COLO668 (cell line): ENCODE measurements around the gene COL4A2.

ENCODE experiments used
- DNase-seq: peaks from one replicate; lab custom pipeline; 2025; ENCODE audit not compliant: unreplicated experiment; lab: John Stamatoyannopoulos, UW

COL4A2 gene

DNA sequence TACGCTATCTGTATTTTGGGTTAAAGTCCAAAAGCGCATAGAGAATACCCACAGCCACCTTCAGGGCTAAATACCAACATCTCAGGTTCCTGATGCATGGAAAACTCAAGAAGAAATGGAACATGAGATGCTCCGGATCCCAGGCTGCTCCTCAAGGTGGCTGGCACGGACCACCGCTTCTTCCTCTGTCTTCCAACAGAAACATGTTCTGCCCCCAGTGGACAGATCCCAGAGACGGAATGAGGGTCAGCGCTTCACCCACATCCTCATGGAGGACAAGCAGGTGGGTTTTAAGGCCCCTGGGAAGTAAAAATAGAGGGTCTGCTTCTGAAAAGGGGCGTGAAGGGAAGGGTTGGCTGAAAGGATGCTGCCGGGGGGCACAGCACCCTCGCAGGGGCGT, 17.4 kb upstream of the COL4A2 start:
- no peak for DNase-seq

DNA sequence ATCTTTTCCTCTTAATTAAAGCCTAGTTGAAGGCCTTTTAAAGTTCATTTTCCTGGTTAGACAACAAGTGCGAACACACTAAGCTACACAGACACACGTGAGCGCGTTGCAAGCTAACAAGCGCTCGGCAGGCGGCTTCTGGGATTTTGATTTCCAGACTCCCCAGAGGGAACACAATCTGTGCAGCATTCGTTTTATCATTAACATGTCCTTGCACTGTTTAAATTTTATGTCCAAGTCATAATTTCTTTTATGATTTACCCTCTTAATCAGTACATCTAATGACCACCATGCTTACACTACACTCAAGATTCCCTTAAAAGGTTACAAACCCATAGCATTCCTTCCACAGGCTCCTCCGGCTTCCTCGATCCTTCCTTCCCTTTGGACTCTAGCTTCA, 16.9 kb upstream of the COL4A2 start:
- DNase-seq: no peak

DNA sequence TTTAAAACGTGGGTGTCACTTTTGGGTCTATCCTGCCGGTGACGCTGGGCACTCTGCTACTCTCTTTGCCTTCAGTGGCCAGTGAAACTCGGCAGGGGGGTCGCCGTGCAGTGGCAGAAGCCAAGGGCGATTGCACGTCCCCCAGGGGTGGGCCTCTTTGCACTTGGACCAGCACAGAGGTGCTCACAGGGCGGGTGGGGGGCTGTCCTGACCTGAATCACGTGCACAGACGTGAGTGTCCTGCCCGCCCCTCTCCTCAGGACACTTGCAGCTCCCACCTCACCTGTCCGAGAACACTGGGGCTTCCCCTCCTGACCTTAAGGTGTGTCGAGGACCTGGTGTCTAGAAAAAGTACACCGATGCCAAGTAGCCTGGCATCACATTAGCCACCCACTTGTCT, 16.3 kb upstream of the COL4A2 start:
- DNase-seq: no peak

DNA sequence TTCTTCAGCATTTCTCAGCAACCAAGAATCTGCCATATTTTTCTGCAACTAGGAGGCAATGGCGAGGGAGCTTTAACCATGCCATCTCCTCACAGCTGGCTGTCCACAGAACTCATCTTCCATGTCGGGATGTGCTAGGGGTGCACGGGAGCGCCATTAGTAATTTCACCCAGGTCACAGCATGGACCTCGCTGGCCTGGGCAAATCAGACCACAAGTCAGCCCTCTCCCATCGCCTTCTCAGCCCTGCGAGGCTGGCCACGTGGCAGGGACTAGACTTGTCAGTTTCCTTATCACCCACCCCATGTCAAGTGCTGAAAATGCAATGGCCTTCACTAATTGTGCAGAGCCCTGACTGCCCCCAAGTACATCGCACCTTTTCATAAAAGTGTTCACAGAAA, 15.8 kb upstream of the COL4A2 start:
- no peak for DNase-seq

DNA sequence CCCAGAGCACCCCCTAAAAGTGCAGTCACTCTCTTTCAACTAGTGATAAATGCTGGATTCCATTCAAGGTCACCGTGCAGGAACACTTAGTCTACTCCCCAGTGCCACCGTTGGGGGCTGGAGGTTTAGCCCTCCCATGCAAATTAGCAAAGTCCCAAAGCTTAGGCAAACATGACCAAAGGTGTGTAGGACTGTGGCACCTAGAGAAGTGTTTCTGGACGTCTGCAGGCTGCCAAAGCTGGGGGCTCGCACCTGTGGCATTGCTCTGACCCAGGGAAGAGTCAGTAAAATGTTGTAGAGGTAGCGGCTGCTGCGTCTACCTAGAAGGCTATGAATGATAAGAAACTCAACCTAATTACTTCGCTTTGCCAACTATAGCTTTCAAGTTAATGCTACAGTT, 14.0 kb upstream of the COL4A2 start:
- no peak for DNase-seq

DNA sequence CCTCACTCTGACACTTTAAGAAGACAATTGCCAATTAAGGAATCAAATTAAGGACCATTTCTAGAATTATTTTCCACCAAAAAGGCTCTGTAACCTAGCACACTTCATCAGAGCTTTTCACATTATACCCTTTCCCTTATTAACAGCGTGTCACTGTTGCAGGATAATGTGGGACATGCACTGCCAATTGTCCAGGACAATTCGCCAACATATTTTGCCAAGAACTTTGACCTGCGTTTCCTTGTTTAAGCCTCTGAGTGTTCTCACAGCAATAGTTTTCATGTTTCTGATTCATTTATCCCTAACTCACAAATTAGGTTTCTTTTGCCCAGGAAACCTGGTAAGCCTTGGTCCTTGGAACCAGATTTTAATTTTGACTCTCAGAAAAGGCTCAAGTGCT, 13.4 kb upstream of the COL4A2 start:
- no peak for DNase-seq

DNA sequence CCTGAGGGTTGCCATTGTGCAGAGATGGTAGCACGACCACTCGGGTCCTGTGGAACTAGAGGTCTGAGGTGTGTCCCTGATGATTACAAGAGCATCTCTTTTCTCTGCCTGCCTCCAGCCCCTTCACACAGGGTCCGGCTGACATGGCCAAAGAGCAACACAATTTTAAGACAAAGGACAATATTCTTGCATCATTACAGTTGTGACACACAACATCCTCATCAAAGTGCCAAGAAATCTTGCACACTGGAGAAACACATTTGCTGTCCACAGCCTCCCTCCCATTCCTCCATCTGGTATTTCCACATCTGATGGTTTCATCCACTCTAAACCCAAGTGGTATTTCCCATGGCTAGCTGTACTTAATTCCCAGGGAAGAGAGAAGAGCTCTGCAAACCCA, 12.9 kb upstream of the COL4A2 start:
- DNase-seq: no peak

DNA sequence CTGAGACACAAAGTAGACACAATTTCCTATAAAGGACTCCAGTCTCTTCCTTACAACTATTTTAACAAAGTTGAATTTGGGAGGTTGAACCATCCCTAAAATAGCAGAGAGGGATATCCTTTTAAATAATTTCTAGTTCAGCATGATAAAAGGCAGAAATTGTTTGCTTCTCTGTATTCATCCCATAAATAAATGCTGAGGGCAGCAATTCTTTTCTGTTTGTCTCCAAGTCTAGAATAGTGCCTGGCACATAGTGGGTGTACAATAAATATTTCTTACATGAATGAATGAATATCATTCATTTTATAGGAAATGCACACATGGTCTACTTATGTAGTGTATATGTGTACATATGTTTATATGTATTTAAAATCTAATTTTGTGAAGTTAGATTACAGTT, 12.5 kb upstream of the COL4A2 start:
- no peak for DNase-seq

DNA sequence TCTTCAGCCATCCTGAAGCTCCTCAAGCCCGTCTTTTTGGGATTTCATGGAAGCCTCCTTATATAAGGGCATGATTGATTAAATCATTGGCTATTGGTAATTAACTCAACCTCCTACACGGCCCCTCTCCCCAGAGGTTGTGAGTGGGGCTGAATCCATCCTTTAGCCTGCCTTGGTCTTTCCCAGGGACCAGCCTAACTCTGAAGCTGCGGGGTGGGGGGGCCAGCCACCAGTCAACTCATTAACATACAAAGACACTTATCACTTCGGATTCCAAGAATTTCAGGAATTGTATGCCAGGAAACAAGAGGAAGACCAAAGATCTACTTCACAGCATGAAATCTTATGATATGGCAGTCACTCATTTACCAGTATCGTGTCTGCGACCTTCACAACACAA, 10.1 kb upstream of the COL4A2 start:
- no peak for DNase-seq

DNA sequence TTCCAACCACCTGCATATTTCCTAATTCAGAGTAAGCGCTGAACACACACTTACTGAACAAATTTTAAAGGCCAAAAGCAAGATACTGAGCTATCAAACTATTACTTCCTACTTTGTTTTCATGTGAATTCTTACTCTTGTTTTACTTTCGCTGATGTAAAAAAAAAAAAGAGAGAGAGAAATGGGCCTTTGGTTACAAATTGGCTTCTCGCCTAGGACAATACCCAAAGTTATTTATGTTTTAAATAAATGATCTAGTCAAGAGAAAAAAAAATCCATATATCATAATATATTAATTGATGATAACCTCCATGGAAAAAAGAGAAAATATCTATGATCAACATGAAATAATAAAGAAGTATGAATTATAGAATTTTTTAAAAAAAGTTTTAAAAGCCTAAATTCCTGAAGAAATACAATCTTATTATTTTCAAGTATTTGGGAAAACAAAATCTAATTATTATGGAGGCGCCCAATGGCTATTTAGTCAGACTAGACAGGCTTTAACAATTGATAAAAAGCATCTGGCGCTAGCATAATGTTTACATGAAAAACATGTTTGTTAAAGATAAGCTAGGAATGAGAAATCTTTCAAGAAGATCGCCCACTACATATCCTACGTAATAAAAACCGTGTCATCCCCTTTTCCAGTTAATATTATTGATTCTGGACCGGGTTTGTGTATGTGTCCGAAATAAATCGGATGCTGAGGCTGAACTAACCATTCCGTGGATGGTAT, 9.1 kb upstream of the COL4A2 start:
- no peak for DNase-seq

DNA sequence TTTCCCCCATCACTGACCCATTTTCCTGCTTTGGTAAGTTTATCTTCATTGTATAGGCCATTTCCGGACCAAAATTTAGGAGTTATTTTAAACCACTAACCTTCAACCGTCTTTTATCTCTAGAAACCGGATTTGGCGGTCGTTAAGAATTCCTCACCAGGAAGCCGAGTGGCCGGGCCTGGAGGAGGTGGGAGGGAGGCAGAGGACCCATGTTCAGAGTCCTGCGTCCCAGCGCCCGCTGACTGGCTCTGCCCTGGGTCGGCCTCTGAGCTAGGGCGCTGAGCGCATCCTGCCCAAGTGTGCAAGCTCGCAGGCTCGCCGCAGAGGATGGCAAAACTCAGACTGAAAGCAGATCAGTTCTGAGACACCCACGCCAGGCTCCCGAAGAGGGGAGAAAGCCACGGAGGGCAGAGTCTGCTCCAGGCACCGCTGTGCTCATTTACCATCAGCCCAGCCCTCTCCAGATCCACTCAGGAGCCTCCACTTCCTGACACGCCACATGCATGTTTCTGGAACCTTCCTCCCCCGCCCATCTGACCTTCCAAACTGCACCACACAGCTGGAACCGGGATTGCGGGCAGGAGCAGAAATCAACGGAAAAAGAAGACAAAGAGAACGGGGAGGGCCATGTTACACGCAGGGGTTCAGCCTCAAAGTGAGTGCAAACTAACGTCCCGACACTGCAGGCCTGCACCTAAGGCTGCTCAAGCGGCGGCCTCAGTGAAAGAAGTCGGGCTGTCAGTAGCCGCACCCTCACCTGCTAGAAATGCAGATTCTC, 8.4 kb upstream of the COL4A2 start:
- DNase-seq: no peak

DNA sequence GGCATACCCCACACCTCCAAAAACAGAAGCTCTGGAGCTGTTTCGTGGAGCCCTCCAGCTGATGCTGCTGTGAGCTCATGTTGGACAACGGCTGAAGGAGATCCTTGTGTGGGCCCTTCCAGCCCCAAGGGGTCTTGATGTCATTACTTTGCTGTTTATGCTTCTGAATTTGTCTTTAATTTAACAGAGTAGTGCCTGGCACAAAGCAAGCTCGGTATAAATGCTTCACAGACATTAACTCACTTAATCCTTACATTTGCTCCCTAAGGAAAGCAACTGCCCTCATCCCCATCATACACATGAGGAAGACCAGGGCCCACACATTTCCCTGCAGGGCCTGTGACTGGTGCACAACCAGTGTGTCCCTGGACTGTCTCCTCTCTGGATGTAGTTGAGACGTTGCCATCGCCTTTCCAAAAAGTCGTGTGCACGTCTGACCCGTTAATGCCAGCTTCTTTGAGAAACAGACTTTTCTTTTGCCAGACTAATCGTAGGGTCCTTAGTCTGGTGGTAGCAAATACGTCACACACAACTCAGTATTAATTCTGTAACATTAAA, 7.7 kb upstream of the COL4A2 start:
- no peak for DNase-seq

DNA sequence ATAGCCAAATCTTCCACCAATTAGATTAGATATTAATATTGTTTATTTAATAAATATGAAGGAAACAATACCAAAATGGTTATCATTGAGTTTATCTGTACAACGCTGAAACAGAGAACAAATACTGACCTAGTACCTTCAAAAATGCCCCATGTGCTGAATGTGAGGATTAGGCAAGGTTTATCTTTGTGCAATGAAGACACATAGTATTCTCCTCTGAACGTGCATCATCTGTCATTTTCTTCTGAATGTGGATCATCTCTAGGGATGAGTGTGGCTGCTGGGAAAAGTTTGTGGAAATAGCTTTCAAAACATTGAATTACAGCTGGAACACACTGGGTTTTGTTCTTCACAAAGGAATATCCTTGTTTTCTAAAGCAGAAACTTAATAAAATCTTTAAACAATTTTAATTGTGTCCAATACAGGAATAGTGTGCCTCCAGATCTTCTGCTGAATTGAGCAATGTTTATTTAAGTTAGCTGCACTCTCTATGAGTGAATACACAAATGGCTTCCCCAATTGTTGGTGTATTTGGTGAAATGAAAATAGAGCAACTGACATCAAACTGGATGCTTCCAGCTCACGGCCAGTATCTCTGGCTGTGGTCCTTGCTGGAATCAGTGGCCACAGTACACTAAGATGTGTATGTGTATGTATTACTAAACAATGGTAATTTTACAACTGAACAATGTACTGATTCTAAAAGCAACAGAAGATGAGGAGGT, 6.8 kb upstream of the COL4A2 start:
- no peak for DNase-seq

DNA sequence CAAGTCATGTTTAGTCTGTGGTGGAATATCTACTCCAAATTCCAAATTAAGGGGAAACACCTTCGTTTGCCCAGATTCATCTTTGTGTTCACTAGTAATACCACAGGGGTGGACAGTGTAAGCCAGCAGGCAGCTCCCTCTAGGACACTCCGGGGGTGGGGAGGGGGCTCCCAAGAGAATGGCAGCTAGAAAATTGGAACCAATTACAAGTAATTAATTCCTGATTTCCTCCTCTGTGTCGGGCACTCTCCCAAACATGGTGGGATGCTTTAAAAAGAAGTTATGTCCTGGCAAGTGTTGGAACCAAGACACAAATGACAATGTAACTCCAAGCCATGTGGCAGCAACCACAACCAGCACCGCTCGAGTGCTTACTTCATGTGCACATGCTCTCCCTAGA, 6.0 kb upstream of the COL4A2 start:
- DNase-seq: no peak

DNA sequence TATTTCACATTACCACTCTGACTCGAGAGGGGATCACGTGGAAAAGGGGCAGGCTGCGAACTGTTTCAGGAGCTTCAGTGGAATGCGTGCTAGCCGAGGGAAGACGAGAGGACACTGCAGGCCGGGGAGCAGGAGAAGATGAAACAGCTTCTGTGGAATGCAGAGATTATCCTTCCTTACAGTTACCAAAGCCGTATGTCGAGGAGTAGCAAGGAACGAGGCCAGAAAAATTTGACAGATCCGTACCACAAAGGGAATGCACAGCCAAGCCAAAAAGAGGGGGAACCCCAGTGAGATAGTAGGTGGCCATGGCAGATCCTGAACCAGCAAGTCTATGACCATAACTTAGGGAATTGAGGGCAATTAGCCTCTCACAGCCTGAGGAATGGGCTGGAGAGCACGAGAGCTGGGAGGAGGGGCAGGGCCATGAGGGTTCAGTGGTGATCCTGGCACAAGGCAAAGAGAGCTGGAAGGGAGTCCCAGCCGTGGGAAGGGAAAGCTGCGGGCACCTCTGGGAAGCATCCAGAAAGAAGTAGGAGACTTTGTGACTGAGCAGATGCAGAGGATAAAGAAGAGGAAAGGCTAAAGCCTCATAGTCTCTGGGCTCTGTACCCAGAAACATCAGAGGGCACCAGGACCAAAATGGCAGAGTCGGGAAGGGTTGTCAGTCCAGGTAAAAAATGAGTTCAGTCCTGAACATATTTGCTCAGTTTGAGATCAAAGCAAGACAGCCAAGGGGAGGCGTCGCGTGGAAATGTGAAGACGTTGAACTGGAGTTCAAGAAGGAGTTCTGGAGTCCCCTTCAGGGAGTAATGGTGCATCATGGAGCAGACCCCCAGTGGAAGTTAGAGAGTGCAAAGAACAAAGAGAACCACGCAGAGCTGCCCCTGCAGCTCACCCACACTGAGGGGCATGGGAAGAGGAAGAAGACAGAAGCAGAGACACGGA, 5.2 kb upstream of the COL4A2 start:
- DNase-seq: no peak

DNA sequence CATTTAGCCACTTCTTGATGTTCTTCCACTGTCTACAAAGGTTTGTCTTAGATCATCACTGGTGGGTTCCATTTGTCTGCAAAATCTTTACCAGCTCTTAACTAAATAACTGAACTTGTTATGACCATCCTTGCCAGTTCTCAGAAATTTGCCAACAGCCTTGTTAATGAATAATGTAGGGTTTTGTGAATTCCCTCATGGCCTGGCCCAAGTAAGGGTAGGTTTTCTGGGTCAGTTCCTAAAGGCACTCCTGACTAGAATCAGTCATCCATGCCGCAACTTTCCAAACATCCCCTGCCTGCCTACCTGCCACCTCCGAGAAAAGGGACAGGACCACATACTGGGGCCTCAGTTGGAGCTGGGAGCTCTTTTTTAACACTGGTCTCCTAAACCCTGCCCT, 4.1 kb upstream of the COL4A2 start:
- no peak for DNase-seq

DNA sequence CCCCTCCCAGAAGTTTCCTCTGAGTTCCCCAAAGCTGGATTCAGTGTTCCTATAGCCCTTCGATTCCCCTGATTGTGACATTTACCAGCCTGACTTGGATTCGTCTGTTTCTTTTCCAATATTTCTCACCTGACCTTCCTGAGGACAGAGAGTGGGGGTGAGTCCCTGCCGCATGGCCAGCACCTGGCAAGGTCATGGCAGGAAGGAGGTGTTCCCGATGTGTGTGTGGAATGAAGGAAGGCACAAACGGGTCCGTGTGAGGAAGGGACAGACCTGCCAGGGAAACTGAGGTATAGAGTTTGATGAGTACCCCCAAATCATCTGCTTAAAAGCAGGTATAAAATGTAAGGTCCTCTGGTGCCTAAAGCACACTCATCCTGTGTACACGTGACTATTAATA, 3.4 kb upstream of the COL4A2 start:
- DNase-seq: no peak

DNA sequence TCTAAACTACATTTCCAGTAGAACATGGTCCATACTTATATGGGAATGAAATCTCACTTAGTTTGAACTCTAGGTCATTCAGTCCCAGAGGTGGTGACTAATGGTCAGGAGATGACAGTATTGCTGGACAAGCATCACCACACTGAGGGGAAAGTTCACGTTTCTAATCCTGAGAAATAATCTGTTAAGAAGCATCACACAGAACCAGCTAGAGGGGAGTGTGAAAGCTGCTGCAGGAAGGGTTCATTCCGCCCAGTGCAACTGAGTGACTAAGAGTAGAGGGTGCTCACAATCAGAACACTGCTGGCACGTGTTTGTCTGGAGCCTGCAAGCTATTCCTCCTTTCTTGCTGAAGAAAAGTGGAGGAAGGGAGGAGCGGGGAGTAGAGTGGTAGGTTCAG, 2.8 kb upstream of the COL4A2 start:
- no peak for DNase-seq

DNA sequence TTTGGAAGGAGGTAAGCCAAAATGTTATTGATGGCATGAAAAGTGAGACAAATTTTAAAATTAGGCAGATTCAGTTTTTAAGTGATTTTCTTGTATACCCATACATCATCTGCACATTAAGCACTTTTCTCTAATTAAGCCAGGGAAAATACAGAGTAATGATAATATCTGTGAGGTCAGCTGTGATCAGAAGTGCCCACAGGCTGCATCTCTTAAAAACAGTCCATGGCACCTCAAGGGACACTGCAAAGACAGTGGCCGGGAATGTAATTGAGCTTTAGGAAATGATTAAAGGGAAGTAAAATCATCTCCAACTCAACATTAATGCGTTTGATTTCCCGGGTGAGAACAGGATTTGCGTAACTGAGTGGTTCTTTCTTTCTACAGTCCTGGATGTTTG, 2.1 kb upstream of the COL4A2 start:
- DNase-seq: no peak

DNA sequence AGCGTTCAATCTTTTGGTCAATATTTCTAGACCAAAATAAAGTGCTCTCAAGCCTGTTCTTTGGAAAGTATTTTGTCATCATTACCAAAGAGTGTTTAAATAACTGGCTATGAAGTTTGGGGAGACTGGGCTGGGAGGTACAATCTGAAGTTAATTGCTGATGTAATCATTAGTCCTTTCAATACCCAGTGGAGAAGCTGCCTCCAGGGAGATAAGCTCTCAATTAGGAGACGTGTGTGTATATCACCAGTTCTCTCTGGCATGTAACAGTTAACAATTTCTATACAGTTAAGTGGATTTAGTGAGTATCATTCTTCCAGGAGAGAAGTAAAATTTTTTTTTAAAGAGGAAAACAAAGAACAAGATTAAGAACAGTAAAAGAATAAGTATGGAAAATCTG, 1.5 kb upstream of the COL4A2 start:
- no peak for DNase-seq

DNA sequence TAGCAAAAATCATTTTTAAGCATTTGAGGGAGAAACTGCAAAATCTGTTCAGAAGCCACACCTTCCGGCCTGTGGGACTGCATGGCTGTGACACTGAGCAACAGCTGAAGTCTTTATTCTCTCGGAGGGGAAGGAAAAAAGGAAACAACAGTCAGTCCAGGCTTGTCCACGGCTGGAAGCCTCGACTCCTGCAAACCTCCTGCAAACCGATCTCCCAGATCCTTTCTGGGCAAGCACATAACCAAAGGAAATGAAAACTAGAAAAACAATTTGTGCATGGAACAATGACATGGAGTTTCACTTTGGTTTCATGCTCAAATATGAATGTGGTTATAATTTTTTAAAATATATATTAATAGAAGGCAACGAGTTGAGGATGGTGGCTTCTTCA, 1.1 kb upstream of the COL4A2 start:
- DNase-seq: no peak
